Smooth muscle cell (in vitro differentiated cells): ENCODE results near the gene GPX3. TPM values are rescaled to one million over a fixed set of nuclear protein-coding genes. Genes with fewer than 3 reads are reported as not detected.

Source experiments
- DNase-seq: peaks from one replicate; lab custom pipeline; 2025; ENCODE audit not compliant: unreplicated experiment; lab: John Stamatoyannopoulos, UW
- H2AFZ ChIP-seq: fragments of 200-600 bp; sonication (generic); 2 replicates; pipeline ENCODE4 v1.6.0; 2016; ENCODE audit warnings: antibody characterized with exemption, low read depth, mild to moderate bottlenecking
- H3F3A ChIP-seq: fragments of 200-600 bp; sonication (generic); 2 replicates; pipeline ENCODE4 v1.6.0; 2017; ENCODE audit warnings: antibody characterized with exemption, low read depth
- H3K27ac ChIP-seq: fragments of 200-600 bp; sonication (generic); 2 replicates; pipeline ENCODE4 v1.5.1; 2016; ENCODE audit warnings: low read depth, mild to moderate bottlenecking
- H3K27me3 ChIP-seq: fragments of 200-600 bp; sonication (generic); 2 replicates; pipeline ENCODE4 v1.6.1; 2016; ENCODE audit warnings: low read depth, mild to moderate bottlenecking
- H3K36me3 ChIP-seq: fragments of 200-600 bp; sonication (generic); 2 replicates; pipeline ENCODE4 v1.5.1; 2016; ENCODE audit warnings: low read depth
- H3K4me1 ChIP-seq: fragments of 200-600 bp; sonication (generic); 2 replicates; pipeline ENCODE4 v1.5.1; 2016; ENCODE audit warnings: low read depth
- H3K4me2 ChIP-seq: fragments of 200-600 bp; sonication (generic); 2 replicates; pipeline ENCODE4 v1.6.0; 2016; ENCODE audit warnings: mild to moderate bottlenecking
- H3K4me3 ChIP-seq: fragments of 200-600 bp; sonication (generic); 2 replicates; pipeline ENCODE4 v1.5.1; 2016; ENCODE audit warnings: mild to moderate bottlenecking
- H3K79me2 ChIP-seq: fragments of 200-600 bp; sonication (generic); 2 replicates; pipeline ENCODE4 v1.6.0; 2016; ENCODE audit warnings: low read depth, mild to moderate bottlenecking
- H3K9ac ChIP-seq: fragments of 200-600 bp; sonication (generic); 2 replicates; pipeline ENCODE4 v1.6.0; 2016; ENCODE audit warnings: low read depth
- H3K9me3 ChIP-seq: fragments of 200-600 bp; sonication (generic); replicated peaks from 2 replicates; pipeline ENCODE4 v1.5.1; 2016; ENCODE audit warnings: low read depth
- H4K20me1 ChIP-seq: fragments of 200-600 bp; sonication (generic); 2 replicates; pipeline ENCODE4 v1.6.0; 2016; ENCODE audit warnings: low read depth
- WGBS: methylation state at CpG from one replicate; pipeline ENCODE4 v1.1.7; 2016; ENCODE audit warnings: low lambda C conversion rate; 5-methylcytosine and 5-hydroxymethylcytosine counted together
- polyA plus RNA-seq: library from polyadenylated mRNA; unstranded; fragments of >200 nt; fragmentation: Nextera tagmentation; extraction: Ambion mirVana; gene quantifications from 2 replicates; pipeline ENCODE4 v1.2.1, GENCODE V29; 2016
- total RNA-seq: library from RNA; depleted of rRNA; stranded (reverse); fragments of >200 nt; gene quantifications from 2 replicates; pipeline ENCODE4 v1.2.3, GENCODE V29; 2014
- TF ChIP-seq, protein P1 (sequence below): fragments of 200-600 bp; sonication (generic); IDR thresholded peaks from 2 replicates; pipeline ENCODE4 v1.5.1; 2017; ENCODE audit warnings: borderline replicate concordance, mild to moderate bottlenecking, antibody characterized with exemption; ENCODE audit not compliant: insufficient read depth, poor library complexity, severe bottlenecking

Gene GPX3
- total and polyA plus RNA-seq, 2 experiments from 2014 or later = 32.6 to 67.5 TPM

DNA sequence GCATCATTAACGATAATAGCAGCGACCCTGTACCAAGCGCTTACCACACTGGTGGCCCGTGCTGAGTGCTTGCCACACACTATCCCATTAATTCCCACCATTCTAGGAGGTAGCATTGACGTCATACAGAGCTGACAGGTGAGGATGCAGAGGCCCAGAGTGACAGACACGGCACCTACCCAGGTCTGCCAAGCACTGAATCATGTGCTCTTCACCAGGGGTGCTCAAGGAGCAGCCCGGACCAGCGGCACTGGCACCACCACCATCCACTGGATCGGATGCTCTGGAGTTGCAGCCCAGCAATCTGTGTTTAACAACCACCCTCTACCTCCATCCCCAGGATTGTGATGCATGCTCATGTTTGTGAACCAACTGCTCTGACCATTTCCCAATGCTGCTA, 57.0 kb downstream of the GPX3 start:
- peaks cover 2% of the 10 kb centered on the region for H3K36me3 ChIP-seq
- H4K20me1 ChIP-seq = peaks cover 74% of the 10 kb centered on the region
- 99% methylated on average over 9 of the region's 9 CpGs for WGBS
- H3K9ac ChIP-seq = no peak overlapping the region
- H3K27ac ChIP-seq = no peak overlapping the region
- no peak overlapping the region for H3K4me2 ChIP-seq
- peaks cover 6% of the 10 kb centered on the region for H3F3A ChIP-seq
- H3K9me3 ChIP-seq = no peaks in the 10 kb centered on the region
- DNase-seq = no peak
- H3K79me2 ChIP-seq = peaks cover 78% of the 10 kb centered on the region
- H3K4me1 ChIP-seq = peaks cover 9% of the 10 kb centered on the region
- no peaks in the 10 kb centered on the region for H3K27me3 ChIP-seq
- TF ChIP-seq, protein P1, sequence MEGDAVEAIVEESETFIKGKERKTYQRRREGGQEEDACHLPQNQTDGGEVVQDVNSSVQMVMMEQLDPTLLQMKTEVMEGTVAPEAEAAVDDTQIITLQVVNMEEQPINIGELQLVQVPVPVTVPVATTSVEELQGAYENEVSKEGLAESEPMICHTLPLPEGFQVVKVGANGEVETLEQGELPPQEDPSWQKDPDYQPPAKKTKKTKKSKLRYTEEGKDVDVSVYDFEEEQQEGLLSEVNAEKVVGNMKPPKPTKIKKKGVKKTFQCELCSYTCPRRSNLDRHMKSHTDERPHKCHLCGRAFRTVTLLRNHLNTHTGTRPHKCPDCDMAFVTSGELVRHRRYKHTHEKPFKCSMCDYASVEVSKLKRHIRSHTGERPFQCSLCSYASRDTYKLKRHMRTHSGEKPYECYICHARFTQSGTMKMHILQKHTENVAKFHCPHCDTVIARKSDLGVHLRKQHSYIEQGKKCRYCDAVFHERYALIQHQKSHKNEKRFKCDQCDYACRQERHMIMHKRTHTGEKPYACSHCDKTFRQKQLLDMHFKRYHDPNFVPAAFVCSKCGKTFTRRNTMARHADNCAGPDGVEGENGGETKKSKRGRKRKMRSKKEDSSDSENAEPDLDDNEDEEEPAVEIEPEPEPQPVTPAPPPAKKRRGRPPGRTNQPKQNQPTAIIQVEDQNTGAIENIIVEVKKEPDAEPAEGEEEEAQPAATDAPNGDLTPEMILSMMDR = no peak
- no peak overlapping the region for H3K4me3 ChIP-seq
- H2AFZ ChIP-seq = no peak overlapping the region

DNA sequence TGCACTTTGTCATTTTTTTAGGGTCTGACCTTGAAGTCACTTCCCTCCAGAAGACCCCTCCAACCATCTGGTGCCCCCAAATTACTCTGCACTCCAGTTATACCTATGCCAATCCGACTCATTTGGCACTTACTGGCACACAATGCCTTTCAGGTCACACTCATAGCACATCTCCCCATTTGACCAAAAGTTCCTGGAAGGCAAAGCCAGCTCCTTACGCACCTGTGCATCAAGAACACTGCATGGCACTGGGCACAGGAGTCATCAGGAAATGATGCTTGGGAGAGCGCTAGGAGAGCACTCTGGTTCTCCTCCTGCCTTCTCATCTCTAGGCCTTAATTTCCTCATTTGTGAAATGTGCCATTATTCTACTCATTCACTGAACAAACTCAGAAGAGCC, 57.6 kb downstream of the GPX3 start:
- TF ChIP-seq, protein P1 = no peak
- Histone ChIP-seq H3K79me2 (peaks cover 72% of the 10 kb centered on the region), H4K20me1 (peaks cover 70% of the 10 kb centered on the region), H3F3A (peaks cover 12% of the 10 kb centered on the region), H3K4me2 (no peak overlapping the region), H3K36me3 (peaks cover 2% of the 10 kb centered on the region), H3K4me1 (peaks cover 12% of the 10 kb centered on the region), H3K9ac (no peak overlapping the region), H3K27me3 (no peaks in the 10 kb centered on the region), H3K4me3 (no peak overlapping the region), H3K9me3 (no peaks in the 10 kb centered on the region), H3K27ac (no peak overlapping the region), H2AFZ (no peak overlapping the region)
- WGBS = 97% methylated on average over 3 of the region's 3 CpGs
- DNase-seq = no peak

Other genes with a start within 250 kb of the GPX3 start
- 178 and 190 TPM in 2 replicates for gene SMIM3, start 241.8 kb upstream of the GPX3 start, total RNA-seq
- 218 and 261 TPM in 2 replicates for gene SMIM3, start 241.8 kb upstream of the GPX3 start, polyA plus RNA-seq
- gene IRGM, start 174.1 kb upstream of the GPX3 start, total RNA-seq = 0.13 TPM in 1 of 2 replicates, not detected in the other
- gene IRGM, start 174.1 kb upstream of the GPX3 start, polyA plus RNA-seq = 0.67 TPM in 1 of 2 replicates, not detected in the other
- gene ZNF300, start 115.6 kb upstream of the GPX3 start, total RNA-seq = 4.9 and 6.1 TPM in 2 replicates
- 1.2 and 2.4 TPM in 2 replicates for gene ZNF300, start 115.6 kb upstream of the GPX3 start, polyA plus RNA-seq
- 45.7 and 51.4 TPM in 2 replicates for gene TNIP1, start 60.4 kb downstream of the GPX3 start, total RNA-seq
- 64.4 and 73.7 TPM in 2 replicates for gene TNIP1, start 60.4 kb downstream of the GPX3 start, polyA plus RNA-seq
- 264 and 274 TPM in 2 replicates for gene ANXA6, start 137.2 kb downstream of the GPX3 start, total RNA-seq
- 206 and 279 TPM in 2 replicates for gene ANXA6, start 137.2 kb downstream of the GPX3 start, polyA plus RNA-seq
- 1.2 and 1.8 TPM in 2 replicates for gene CCDC69, start 203.5 kb downstream of the GPX3 start, total RNA-seq
- 1.1 and 3.8 TPM in 2 replicates for gene CCDC69, start 203.5 kb downstream of the GPX3 start, polyA plus RNA-seq
- 35.0 and 36.1 TPM in 2 replicates for gene GM2A, start 232.6 kb downstream of the GPX3 start, total RNA-seq
- gene GM2A, start 232.6 kb downstream of the GPX3 start, polyA plus RNA-seq = 16.3 and 20.3 TPM in 2 replicates